Osteocyte (in vitro differentiated cells): ENCODE measurements around the gene C1QTNF8. TPM values are rescaled to one million over a fixed set of nuclear protein-coding genes. Genes with fewer than 3 reads are reported as not detected.

Experiments
- DNase-seq: peaks from one replicate; pipeline ENCODE4 v3.0.0; 2021; ENCODE audit warnings: mixed read lengths; ENCODE audit not compliant: unreplicated experiment; ENCODE audit errors: extremely low spot score
- H3K27ac Mint-ChIP-seq: one replicate; pipeline ENCODE4 v1.8.0; 2021; ENCODE audit warnings: mild to moderate bottlenecking, mixed read lengths; ENCODE audit not compliant: unreplicated experiment
- H3K27me3 Mint-ChIP-seq: one replicate; pipeline ENCODE4 v1.8.0; 2021; ENCODE audit warnings: mixed read lengths; ENCODE audit not compliant: unreplicated experiment
- H3K36me3 Mint-ChIP-seq: one replicate; pipeline ENCODE4 v1.8.0; 2021; ENCODE audit warnings: mixed read lengths; ENCODE audit not compliant: unreplicated experiment
- H3K4me1 Mint-ChIP-seq: one replicate; pipeline ENCODE4 v1.8.0; 2021; ENCODE audit warnings: mixed read lengths; ENCODE audit not compliant: unreplicated experiment
- H3K4me3 Mint-ChIP-seq: one replicate; pipeline ENCODE4 v1.8.0; 2021; ENCODE audit warnings: mild to moderate bottlenecking, moderate library complexity, mixed read lengths; ENCODE audit not compliant: unreplicated experiment
- H3K9me3 Mint-ChIP-seq: one replicate; pipeline ENCODE4 v1.8.0; 2021; ENCODE audit warnings: mixed read lengths; ENCODE audit not compliant: unreplicated experiment
- CTCF ChIP-seq: fragments of 200-600 bp; sonication (generic); IDR thresholded peaks from 2 replicates; pipeline ENCODE4 v1.5.0; 2021; ENCODE audit warnings: antibody characterized with exemption, mild to moderate bottlenecking, moderate library complexity
- total RNA-seq: library from RNA; stranded (reverse); gene quantifications from 2 replicates; pipeline ENCODE4 v1.2.1, GENCODE V29; 2021

Gene C1QTNF8
- total RNA-seq, 1 donor from 2014 or later = not detected

GRCh38 chr16:1081734-1082265 lies 14.2 kb downstream of the C1QTNF8 start:
- Mint-ChIP-seq H3K27ac (no peak overlapping the region), H3K4me3 (no peak overlapping the region), H3K4me1 (peaks cover 7% of the 10 kb centered on the region), H3K36me3 (no peaks in the 10 kb centered on the region), H3K9me3 (peaks cover 12% of the 10 kb centered on the region), H3K27me3 (peaks cover 3% of the 10 kb centered on the region)
- TF ChIP-seq CTCF = no peak
- DNase-seq = no peak

GRCh38 chr16:1080801-1081733 lies 15.0 kb downstream of the C1QTNF8 start:
- no peak for TF ChIP-seq CTCF
- no peak for DNase-seq
- Mint-ChIP-seq H3K4me3 (no peak overlapping the region), H3K27ac (no peak overlapping the region), H3K4me1 (peaks cover 7% of the 10 kb centered on the region), H3K9me3 (peaks cover 12% of the 10 kb centered on the region), H3K27me3 (peaks cover 8% of the 10 kb centered on the region), H3K36me3 (no peaks in the 10 kb centered on the region)

GRCh38 chr16:1079786-1080525 lies 16.1 kb downstream of the C1QTNF8 start:
- peaks cover 4% of the 10 kb centered on the region for H3K9me3 Mint-ChIP-seq
- no peak overlapping the region for H3K4me3 Mint-ChIP-seq
- no peak for DNase-seq
- no peak overlapping the region for H3K27ac Mint-ChIP-seq
- no peak for TF ChIP-seq CTCF
- peaks cover 7% of the 10 kb centered on the region for H3K4me1 Mint-ChIP-seq
- no peaks in the 10 kb centered on the region for H3K36me3 Mint-ChIP-seq
- peaks cover 8% of the 10 kb centered on the region for H3K27me3 Mint-ChIP-seq

GRCh38 chr16:1079341-1079740 lies 16.7 kb downstream of the C1QTNF8 start:
- H3K4me3 Mint-ChIP-seq = no peak overlapping the region
- peaks cover 8% of the 10 kb centered on the region for H3K27me3 Mint-ChIP-seq
- no peak for DNase-seq
- H3K36me3 Mint-ChIP-seq = no peaks in the 10 kb centered on the region
- no peaks in the 10 kb centered on the region for H3K9me3 Mint-ChIP-seq
- peaks cover 7% of the 10 kb centered on the region for H3K4me1 Mint-ChIP-seq
- no peak for TF ChIP-seq CTCF
- H3K27ac Mint-ChIP-seq = no peak overlapping the region
